Neural progenitor cell (in vitro differentiated cells): ENCODE data around the gene PEPD. TPM values are rescaled to one million over a fixed set of nuclear protein-coding genes. Genes with fewer than 3 reads are reported as not detected.
A peak's percentile ranks its signal among the peaks of the same experiment; 100 is the strongest.

Source experiments
- DNase-seq: peaks from one replicate; pipeline ENCODE4 v3.0.0-alpha.2; 2016; ENCODE audit warnings: low spot score
- H2AFZ ChIP-seq: fragments of 200-600 bp; sonication (generic); replicated peaks from 2 replicates; pipeline ENCODE4 v1.6.1; 2016; ENCODE audit warnings: antibody characterized with exemption
- H3F3A ChIP-seq: fragments of 200-600 bp; sonication (generic); 2 replicates; pipeline ENCODE4 v1.6.1; 2016; ENCODE audit warnings: antibody characterized with exemption, low read depth
- H3K27ac ChIP-seq: fragments of 200-600 bp; sonication (generic); 2 replicates; pipeline ENCODE4 v1.5.1; 2016; ENCODE audit warnings: mild to moderate bottlenecking
- H3K27me3 ChIP-seq: fragments of 200-600 bp; sonication (generic); 2 replicates; pipeline ENCODE4 v1.6.1; 2016; ENCODE audit warnings: mild to moderate bottlenecking, moderate library complexity
- H3K36me3 ChIP-seq: fragments of 200-600 bp; sonication (generic); 2 replicates; pipeline ENCODE4 v1.5.1; 2016
- H3K4me1 ChIP-seq: fragments of 200-600 bp; sonication (generic); 2 replicates; pipeline ENCODE4 v1.6.1; 2016; ENCODE audit warnings: mixed run types
- H3K4me2 ChIP-seq: fragments of 200-600 bp; sonication (generic); 2 replicates; pipeline ENCODE4 v1.6.1; 2016
- H3K4me3 ChIP-seq: fragments of 200-600 bp; sonication (generic); 2 replicates; pipeline ENCODE4 v1.5.1; 2016
- H3K79me2 ChIP-seq: fragments of 200-600 bp; sonication (generic); 2 replicates; pipeline ENCODE4 v1.6.1; 2016; ENCODE audit warnings: low read depth
- H3K9ac ChIP-seq: fragments of 200-600 bp; sonication (generic); 2 replicates; pipeline ENCODE4 v1.6.1; 2016
- H3K9me3 ChIP-seq: fragments of 200-600 bp; sonication (generic); 2 replicates; pipeline ENCODE4 v1.5.1; 2016; ENCODE audit warnings: low read depth
- H4K20me1 ChIP-seq: fragments of 200-600 bp; sonication (generic); 2 replicates; pipeline ENCODE4 v1.6.1; 2016; ENCODE audit warnings: low read depth
- H3K27ac Mint-ChIP-seq: 3 replicates; pipeline ENCODE4 v1.8.0; 2021; ENCODE audit warnings: mixed read lengths
- H3K27me3 Mint-ChIP-seq: 2 replicates; pipeline ENCODE4 v1.8.0; 2022; ENCODE audit warnings: low read depth, mild to moderate bottlenecking, inconsistent platforms, moderate library complexity, mixed read lengths; ENCODE audit not compliant: insufficient read depth
- H3K36me3 Mint-ChIP-seq: 3 replicates; pipeline ENCODE4 v1.8.0; 2021; ENCODE audit warnings: mixed read lengths
- H3K4me1 Mint-ChIP-seq: 3 replicates; pipeline ENCODE4 v1.8.0; 2021; ENCODE audit warnings: mixed read lengths
- H3K4me3 Mint-ChIP-seq: 3 replicates; pipeline ENCODE4 v1.8.0; 2021; ENCODE audit warnings: mild to moderate bottlenecking, moderate library complexity, mixed read lengths
- H3K9me3 Mint-ChIP-seq: 3 replicates; pipeline ENCODE4 v1.8.0; 2020; ENCODE audit warnings: mixed read lengths
- EZH2 ChIP-seq: fragments of 200-600 bp; sonication (generic); IDR thresholded peaks from 2 replicates; pipeline ENCODE4 v1.6.1; 2017; ENCODE audit warnings: antibody characterized with exemption, mild to moderate bottlenecking, moderate library complexity
- EZH2phosphoT487 ChIP-seq: fragments of 200-600 bp; sonication (generic); IDR thresholded peaks from 2 replicates; pipeline ENCODE4 v1.6.1; 2017; ENCODE audit warnings: antibody characterized with exemption
- total RNA-seq: library from RNA; depleted of rRNA; stranded (reverse); fragments of >200 nt; gene quantifications from 2 replicates; pipeline ENCODE4 v1.2.3, GENCODE V29; 2015; ENCODE audit warnings: low replicate concordance
- TF ChIP-seq, protein P1 (sequence below): fragments of 200-600 bp; sonication (generic); IDR thresholded peaks from 2 replicates; pipeline ENCODE4 v1.5.1; 2017; ENCODE audit warnings: antibody characterized with exemption, mild to moderate bottlenecking

The PEPD gene
- total RNA-seq, 1 donor from 2014 or later: 47.0 TPM

DNA sequence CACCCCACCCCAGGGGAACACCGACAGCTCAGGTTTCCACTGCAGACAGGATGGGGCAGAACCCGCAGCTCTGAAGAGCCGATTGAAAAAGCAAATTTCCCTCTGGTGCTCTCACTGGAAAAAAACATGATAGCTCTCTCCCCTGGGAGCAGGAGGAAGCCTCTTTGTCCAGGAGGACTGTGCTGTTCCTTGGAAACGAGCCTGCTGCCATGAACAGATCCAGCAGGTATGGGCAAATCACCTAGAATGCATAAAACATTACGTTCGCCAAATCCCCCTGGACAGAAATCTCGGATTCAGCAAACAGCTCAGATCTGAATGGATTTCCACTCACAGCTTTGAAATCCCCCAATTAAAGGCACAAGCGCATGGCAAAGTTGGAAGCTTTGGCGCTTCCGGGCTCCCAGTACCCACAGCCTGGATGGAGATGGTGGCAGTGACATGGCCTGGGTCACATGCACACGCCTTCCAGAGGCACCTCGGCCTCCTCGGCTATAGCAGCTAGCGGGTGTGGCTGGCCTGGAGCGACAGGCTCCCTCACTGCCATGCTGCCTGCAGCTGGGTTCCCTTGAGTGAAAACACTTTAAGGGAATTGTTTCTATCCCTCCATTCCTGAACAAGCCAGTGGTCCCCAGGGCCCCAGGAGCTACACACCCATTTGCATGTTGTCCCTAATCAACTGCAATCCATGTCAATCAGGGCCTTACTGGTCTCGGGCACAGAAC, 89.0 kb downstream of the PEPD start:
- Mint-ChIP-seq H3K4me3 (no peak overlapping the region), H3K36me3 (no peaks in the 10 kb centered on the region), H3K27me3 (no peaks in the 10 kb centered on the region), H3K4me1 (peaks cover 5% of the 10 kb centered on the region), H3K9me3 (no peaks in the 10 kb centered on the region), H3K27ac (no peak overlapping the region)
- DNase-seq: no peak
- Histone ChIP-seq H3K27ac (no peak overlapping the region), H3K36me3 (no peaks in the 10 kb centered on the region), H2AFZ (no peak overlapping the region), H3F3A (no peaks in the 10 kb centered on the region), H3K9ac (peak overlapping the region; percentile 37), H3K79me2 (no peaks in the 10 kb centered on the region), H3K9me3 (no peaks in the 10 kb centered on the region), H4K20me1 (peaks cover 6% of the 10 kb centered on the region), H3K27me3 (no peaks in the 10 kb centered on the region), H3K4me2 (no peak overlapping the region), H3K4me1 (peaks cover 8% of the 10 kb centered on the region), H3K4me3 (no peak overlapping the region)
- no peak for TF ChIP-seq EZH2
- TF ChIP-seq EZH2phosphoT487: no peak
- TF ChIP-seq, protein P1, sequence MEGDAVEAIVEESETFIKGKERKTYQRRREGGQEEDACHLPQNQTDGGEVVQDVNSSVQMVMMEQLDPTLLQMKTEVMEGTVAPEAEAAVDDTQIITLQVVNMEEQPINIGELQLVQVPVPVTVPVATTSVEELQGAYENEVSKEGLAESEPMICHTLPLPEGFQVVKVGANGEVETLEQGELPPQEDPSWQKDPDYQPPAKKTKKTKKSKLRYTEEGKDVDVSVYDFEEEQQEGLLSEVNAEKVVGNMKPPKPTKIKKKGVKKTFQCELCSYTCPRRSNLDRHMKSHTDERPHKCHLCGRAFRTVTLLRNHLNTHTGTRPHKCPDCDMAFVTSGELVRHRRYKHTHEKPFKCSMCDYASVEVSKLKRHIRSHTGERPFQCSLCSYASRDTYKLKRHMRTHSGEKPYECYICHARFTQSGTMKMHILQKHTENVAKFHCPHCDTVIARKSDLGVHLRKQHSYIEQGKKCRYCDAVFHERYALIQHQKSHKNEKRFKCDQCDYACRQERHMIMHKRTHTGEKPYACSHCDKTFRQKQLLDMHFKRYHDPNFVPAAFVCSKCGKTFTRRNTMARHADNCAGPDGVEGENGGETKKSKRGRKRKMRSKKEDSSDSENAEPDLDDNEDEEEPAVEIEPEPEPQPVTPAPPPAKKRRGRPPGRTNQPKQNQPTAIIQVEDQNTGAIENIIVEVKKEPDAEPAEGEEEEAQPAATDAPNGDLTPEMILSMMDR: no peak

DNA sequence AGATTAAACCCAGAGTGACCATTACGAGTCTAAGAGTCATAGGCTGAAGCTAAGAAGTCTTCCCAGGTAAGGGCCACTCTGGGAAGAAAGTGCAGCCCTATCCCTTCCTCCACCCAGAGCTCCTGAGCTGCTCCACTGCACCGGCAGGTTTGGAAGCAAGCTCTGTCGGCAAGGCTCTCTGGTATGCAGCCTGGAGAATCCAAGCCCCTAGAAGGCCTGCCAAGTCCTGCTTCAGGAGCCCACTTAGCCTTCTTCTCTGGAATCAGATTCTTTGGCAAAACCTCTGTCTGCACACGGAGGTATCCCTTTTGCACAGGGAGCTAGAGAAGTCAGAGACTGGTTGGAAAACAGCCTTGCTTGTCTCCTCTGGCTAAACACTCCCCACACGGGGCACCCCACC, 89.6 kb downstream of the PEPD start:
- Histone ChIP-seq H3K9ac (peak overlapping the region; percentile 37), H4K20me1 (peaks cover 6% of the 10 kb centered on the region), H2AFZ (no peak overlapping the region), H3K4me1 (peaks cover 7% of the 10 kb centered on the region), H3K36me3 (no peaks in the 10 kb centered on the region), H3F3A (no peaks in the 10 kb centered on the region), H3K9me3 (no peaks in the 10 kb centered on the region), H3K27ac (no peak overlapping the region), H3K4me3 (no peak overlapping the region), H3K79me2 (no peaks in the 10 kb centered on the region), H3K27me3 (no peaks in the 10 kb centered on the region), H3K4me2 (no peak overlapping the region)
- no peaks in the 10 kb centered on the region for H3K9me3 Mint-ChIP-seq
- H3K4me1 Mint-ChIP-seq: peaks cover 5% of the 10 kb centered on the region
- no peaks in the 10 kb centered on the region for H3K36me3 Mint-ChIP-seq
- no peak for DNase-seq
- no peak overlapping the region for H3K27ac Mint-ChIP-seq
- TF ChIP-seq EZH2phosphoT487: no peak
- TF ChIP-seq, protein P1: no peak
- TF ChIP-seq EZH2: no peak
- H3K27me3 Mint-ChIP-seq: no peaks in the 10 kb centered on the region
- no peak overlapping the region for H3K4me3 Mint-ChIP-seq

DNA sequence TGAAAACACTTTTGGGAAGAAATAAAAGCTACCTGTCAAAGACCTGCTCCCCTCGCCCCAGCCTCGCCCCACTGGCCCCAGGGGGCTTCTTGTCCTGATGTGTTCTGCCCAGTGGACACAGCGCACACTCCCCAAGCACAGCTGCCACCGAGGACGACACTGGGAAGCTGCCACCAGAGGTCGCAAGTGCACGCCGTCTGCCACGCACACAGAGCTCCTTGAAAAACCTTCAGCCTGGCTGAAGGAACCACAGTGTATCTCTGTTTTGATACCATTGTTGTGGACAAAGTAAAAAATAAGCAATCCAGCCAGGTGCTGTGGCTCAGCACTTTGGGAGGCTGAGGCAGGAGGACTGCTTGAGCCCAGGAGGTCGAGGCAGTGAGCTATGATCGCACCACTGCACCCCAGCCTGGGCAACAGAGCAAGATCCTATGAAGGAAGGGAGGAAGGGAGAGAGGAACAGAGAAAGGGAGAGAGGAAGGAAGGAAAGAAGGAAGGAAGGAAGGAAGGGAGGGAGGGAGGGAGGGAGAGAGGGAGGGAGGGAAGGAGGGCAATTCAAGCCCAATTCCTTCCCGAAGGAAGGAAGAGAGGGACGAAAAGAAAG, 90.8 kb downstream of the PEPD start:
- Mint-ChIP-seq H3K36me3 (no peaks in the 10 kb centered on the region), H3K27ac (no peak overlapping the region), H3K27me3 (no peaks in the 10 kb centered on the region), H3K9me3 (no peaks in the 10 kb centered on the region), H3K4me1 (peaks cover 5% of the 10 kb centered on the region), H3K4me3 (no peak overlapping the region)
- TF ChIP-seq, protein P1: peak; percentile 88
- no peak for TF ChIP-seq EZH2phosphoT487
- Histone ChIP-seq H2AFZ (no peak overlapping the region), H3K27me3 (no peaks in the 10 kb centered on the region), H3K79me2 (no peaks in the 10 kb centered on the region), H3K4me1 (peaks cover 7% of the 10 kb centered on the region), H3K9me3 (no peaks in the 10 kb centered on the region), H3F3A (no peaks in the 10 kb centered on the region), H3K36me3 (no peaks in the 10 kb centered on the region), H4K20me1 (peaks cover 6% of the 10 kb centered on the region), H3K27ac (no peak overlapping the region), H3K9ac (no peak overlapping the region), H3K4me3 (no peak overlapping the region), H3K4me2 (no peak overlapping the region)
- DNase-seq: peak; percentile 83
